Endothelial cell (in vitro differentiated cells): ENCODE measurements around the gene PDE11A. TPM values are rescaled to one million over a fixed set of nuclear protein-coding genes. Genes with fewer than 3 reads are reported as not detected.
A peak's percentile ranks its signal among the peaks of the same experiment; 100 is the strongest.

Experiments used
- DNase-seq: peaks from one replicate; pipeline ENCODE4 v3.0.0; 2021; ENCODE audit warnings: low spot score
- H3K27ac Mint-ChIP-seq: one replicate; pipeline ENCODE4 v1.8.0; 2021; ENCODE audit warnings: mixed read lengths, inconsistent platforms; ENCODE audit not compliant: unreplicated experiment
- H3K27me3 Mint-ChIP-seq: one replicate; pipeline ENCODE4 v1.8.0; 2021; ENCODE audit warnings: mild to moderate bottlenecking, moderate library complexity, mixed read lengths, inconsistent platforms; ENCODE audit not compliant: unreplicated experiment
- H3K36me3 Mint-ChIP-seq: one replicate; pipeline ENCODE4 v1.8.0; 2021; ENCODE audit warnings: mild to moderate bottlenecking, low read depth, mixed read lengths, inconsistent platforms; ENCODE audit not compliant: unreplicated experiment
- H3K4me1 Mint-ChIP-seq: one replicate; pipeline ENCODE4 v1.8.0; 2021; ENCODE audit warnings: mild to moderate bottlenecking, mixed read lengths, inconsistent platforms; ENCODE audit not compliant: unreplicated experiment
- H3K4me3 Mint-ChIP-seq: one replicate; pipeline ENCODE4 v1.8.0; 2021; ENCODE audit warnings: mild to moderate bottlenecking, mixed read lengths, inconsistent platforms; ENCODE audit not compliant: unreplicated experiment
- H3K9me3 Mint-ChIP-seq: one replicate; pipeline ENCODE4 v1.8.0; 2021; ENCODE audit warnings: mixed read lengths, inconsistent platforms; ENCODE audit not compliant: unreplicated experiment
- CTCF ChIP-seq: fragments of 200-600 bp; sonication (generic); IDR thresholded peaks from one replicate; pipeline ENCODE4 v1.5.0; 2021; ENCODE audit warnings: antibody characterized with exemption; ENCODE audit not compliant: unreplicated experiment
- total RNA-seq: library from RNA; stranded (reverse); fragmentation: NEBNext Ultra II Directional; extraction: Animal tissue kit (Norgen Biotek cat#: 25700); gene quantifications from one replicate; pipeline ENCODE4 v1.2.1, GENCODE V29; 2021; ENCODE audit not compliant: unreplicated experiment

PDE11A gene
- total RNA-seq, 1 donor from 2014 or later: 1.7 TPM

GRCh38 chr2:177641331-177641730 lies 431.2 kb downstream of the PDE11A start:
- no peak for TF ChIP-seq CTCF
- peaks cover 44% of the 10 kb centered on the region for H3K4me1 Mint-ChIP-seq
- peak overlapping the region; percentile 12 for H3K27ac Mint-ChIP-seq
- DNase-seq: no peak
- peaks cover 18% of the 10 kb centered on the region for H3K36me3 Mint-ChIP-seq
- no peaks in the 10 kb centered on the region for H3K9me3 Mint-ChIP-seq
- H3K27me3 Mint-ChIP-seq: peaks cover 10% of the 10 kb centered on the region
- H3K4me3 Mint-ChIP-seq: no peak overlapping the region

- peaks cover 10% of the 10 kb centered on the region for H3K27me3 Mint-ChIP-seq
- H3K4me1 Mint-ChIP-seq: peaks cover 39% of the 10 kb centered on the region
- DNase-seq: no peak
- no peak for TF ChIP-seq CTCF
- H3K4me3 Mint-ChIP-seq: no peak overlapping the region
- H3K27ac Mint-ChIP-seq: peak overlapping the region; percentile 87
- H3K36me3 Mint-ChIP-seq: peaks cover 18% of the 10 kb centered on the region
- H3K9me3 Mint-ChIP-seq: no peaks in the 10 kb centered on the region
These were observed 432.2 kb downstream of the PDE11A start for GRCh38 chr2:177640423-177640822.

GRCh38 chr2:177639262-177639914 lies 433.2 kb downstream of the PDE11A start:
- Mint-ChIP-seq H3K36me3 (peaks cover 14% of the 10 kb centered on the region), H3K27ac (peak overlapping the region; percentile 97), H3K27me3 (peaks cover 10% of the 10 kb centered on the region), H3K4me3 (peak overlapping the region; percentile 45), H3K4me1 (peaks cover 43% of the 10 kb centered on the region), H3K9me3 (no peaks in the 10 kb centered on the region)
- no peak for DNase-seq
- TF ChIP-seq CTCF: no peak

- H3K9me3 Mint-ChIP-seq: no peaks in the 10 kb centered on the region
These were observed 434.1 kb downstream of the PDE11A start for GRCh38 chr2:177638507-177638906.

More at GRCh38 chr2:177638507-177638906, 434.1 kb downstream of the PDE11A start:
- TF ChIP-seq CTCF: no peak
- peak overlapping the region; percentile 97 for H3K27ac Mint-ChIP-seq
- H3K27me3 Mint-ChIP-seq: peaks cover 10% of the 10 kb centered on the region
- DNase-seq: no peak
- no peak overlapping the region for H3K4me3 Mint-ChIP-seq
- H3K4me1 Mint-ChIP-seq: peaks cover 48% of the 10 kb centered on the region
- H3K36me3 Mint-ChIP-seq: peaks cover 14% of the 10 kb centered on the region
